Naive B cell (primary cell): ENCODE results near the gene NEXN. TPM values are rescaled to one million over a fixed set of nuclear protein-coding genes. Genes with fewer than 3 reads are reported as not detected.
"Not testable (repeated sequence)": the region's sequence is repeated elsewhere in the genome, so short reads cannot be mapped to it uniquely, and the experiment has no call there.

Source experiments
- ATAC-seq, 2 donors: fragments of 150-1000 bp; cut with Tn5 transposase; 2 replicates each; pipeline ENCODE4 v1.10.0; 2021; ENCODE audit warnings: low read depth in 2 of 2, mild to moderate bottlenecking in 2 of 2, moderate library complexity in 2 of 2
- DNase-seq: peaks from one replicate; pipeline ENCODE4 v3.0.0; 2022
- H3K27ac Mint-ChIP-seq, 6 donors: one replicate each; pipeline ENCODE4 v1.8.0; 2020 to 2022; ENCODE audit warnings: mild to moderate bottlenecking in 6 of 6, mixed read lengths in 6 of 6, moderate library complexity in 5 of 6, inconsistent platforms in 2 of 6
- H3K27me3 Mint-ChIP-seq, 3 donors: one replicate each; pipeline ENCODE4 v1.8.0; 2021 to 2022; ENCODE audit warnings: mixed read lengths in 3 of 3, mild to moderate bottlenecking in 1 of 3
- H3K36me3 Mint-ChIP-seq, 2 donors: one replicate each; pipeline ENCODE4 v1.8.0; 2020 to 2022; ENCODE audit warnings: mixed read lengths in 2 of 2, inconsistent platforms in 1 of 2, mild to moderate bottlenecking in 1 of 2
- H3K4me1 Mint-ChIP-seq, 3 donors: one replicate each; pipeline ENCODE4 v1.8.0; 2020 to 2022; ENCODE audit warnings: mixed read lengths in 3 of 3, inconsistent platforms in 1 of 3, mild to moderate bottlenecking in 1 of 3, moderate library complexity in 1 of 3
- H3K4me3 Mint-ChIP-seq, 8 donors: one replicate each; pipeline ENCODE4 v1.8.0; 2020 to 2022; ENCODE audit warnings: mild to moderate bottlenecking in 8 of 8, mixed read lengths in 8 of 8, moderate library complexity in 8 of 8, inconsistent platforms in 2 of 8
- H3K9me3 Mint-ChIP-seq, 7 donors: one replicate each; pipeline ENCODE4 v1.8.0; 2020 to 2022; ENCODE audit warnings: mixed read lengths in 7 of 7, mild to moderate bottlenecking in 5 of 7, inconsistent platforms in 2 of 7, moderate library complexity in 1 of 7
- polyA plus RNA-seq, 6 donors: library from polyadenylated mRNA; unstranded; fragments of 300-500 nt; fragmentation: Illumina TruSeq; gene quantifications; one replicate each; pipeline ENCODE4 v1.2.3, GENCODE V29; 2021; ENCODE audit warnings: low read depth in 6 of 6

The NEXN gene
- polyA plus RNA-seq, 6 donors from 2014 or later, result 1.3 to 3.7 (median 2.2) TPM

DNA sequence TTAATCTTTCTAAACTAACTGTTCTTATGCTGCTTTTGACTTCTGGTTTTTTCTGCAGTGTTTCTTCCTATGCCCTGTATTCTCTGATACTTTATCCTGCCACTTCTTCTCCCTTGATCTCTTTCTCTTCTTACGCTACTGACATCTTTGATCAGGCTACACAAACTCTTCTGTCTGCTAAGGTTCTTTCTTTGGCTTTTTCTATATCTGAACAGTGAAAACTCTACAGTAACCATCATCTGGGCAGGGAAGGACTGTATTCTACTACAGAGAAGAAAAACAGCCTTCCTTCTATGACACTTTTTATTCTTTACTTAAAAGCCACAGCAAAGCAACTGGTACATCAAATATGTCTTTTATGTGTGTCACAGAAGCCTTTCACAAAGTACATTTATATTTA, 7.4 kb upstream of the NEXN start:
- peak overlapping the region in 1 of 6 donors; percentile 3 for H3K27ac Mint-ChIP-seq
- DNase-seq, result no peak

GRCh38 chr1:77882411-77882810, 6.0 kb upstream of the NEXN start:
- no peak overlapping the region for H3K27ac Mint-ChIP-seq
- no peak for ATAC-seq

More for the DNA sequence above, 7.4 kb upstream of the NEXN start:
- Mint-ChIP-seq H3K9me3 (no peaks in the 10 kb centered on the region), H3K27me3 (peaks cover 0 to 4% (median under 1%) of the 10 kb centered on the region in 3 donors), H3K36me3 (peaks cover 0 to 13% of the 10 kb centered on the region in 2 donors), H3K4me3 (no peak overlapping the region), H3K4me1 (peaks cover 0 to 3% (median 0%) of the 10 kb centered on the region in 3 donors)
- no peak for ATAC-seq

GRCh38 chr1:77888781-77889642, 588 bp downstream of the NEXN start:
- H3K27me3 Mint-ChIP-seq, result peaks cover 18 to 26% (median 19%) of the 10 kb centered on the region in 3 donors
- H3K4me1 Mint-ChIP-seq, result peaks cover 11 to 20% (median 12%) of the 10 kb centered on the region in 3 donors
- H3K4me3 Mint-ChIP-seq, result peak overlapping the region; percentile 70 to 92 (median 87)
- peak; percentile 14 for DNase-seq
- H3K27ac Mint-ChIP-seq, result peak overlapping the region in 1 of 6 donors; percentile 34
- ATAC-seq, result peak; percentile 72 to 74
- H3K9me3 Mint-ChIP-seq, result peaks cover 0 to 3% (median 0%) of the 10 kb centered on the region in 7 donors
- H3K36me3 Mint-ChIP-seq, result peaks cover 0 to 19% of the 10 kb centered on the region in 2 donors

More at GRCh38 chr1:77882411-77882810, 6.0 kb upstream of the NEXN start:
- peaks cover 0 to 3% (median 0%) of the 10 kb centered on the region in 7 donors for H3K9me3 Mint-ChIP-seq
- H3K4me3 Mint-ChIP-seq, result no peak overlapping the region
- peaks cover 0 to 21% of the 10 kb centered on the region in 2 donors for H3K36me3 Mint-ChIP-seq
- peaks cover 9 to 11% (median 10%) of the 10 kb centered on the region in 3 donors for H3K27me3 Mint-ChIP-seq
- no peak for DNase-seq
- peaks cover 0 to 5% (median 3%) of the 10 kb centered on the region in 3 donors for H3K4me1 Mint-ChIP-seq

- Mint-ChIP-seq H3K36me3 (peaks cover 0 to 15% of the 10 kb centered on the region in 2 donors), H3K9me3 (peaks cover 0 to 3% (median 0%) of the 10 kb centered on the region in 7 donors), H3K27me3 (peaks cover 18 to 26% (median 19%) of the 10 kb centered on the region in 3 donors), H3K4me1 (peaks cover 9 to 20% (median 11%) of the 10 kb centered on the region in 3 donors), H3K4me3 (peak overlapping the region in 4 of 8 donors; percentile 70 to 91 (median 80)), H3K27ac (no peak overlapping the region)
- ATAC-seq, result no peak
- DNase-seq, result no peak
Measured at GRCh38 chr1:77889671-77890070, 1.2 kb downstream of the NEXN start.

GRCh38 chr1:77891200-77891599, 2.8 kb downstream of the NEXN start:
- Mint-ChIP-seq H3K27ac (no peak overlapping the region), H3K4me3 (no peak overlapping the region), H3K9me3 (peaks cover 0 to 3% (median 0%) of the 10 kb centered on the region in 7 donors), H3K27me3 (peaks cover 15 to 25% (median 16%) of the 10 kb centered on the region in 3 donors), H3K4me1 (peaks cover 9 to 20% (median 11%) of the 10 kb centered on the region in 3 donors), H3K36me3 (peaks cover 0 to 7% of the 10 kb centered on the region in 2 donors)
- ATAC-seq, result no peak
- no peak for DNase-seq

- DNase-seq (no peak), ATAC-seq (no peak)
- Mint-ChIP-seq H3K4me3 (no peak overlapping the region), H3K27ac (no peak overlapping the region), H3K9me3 (peaks cover 0 to 4% (median 0%) of the 10 kb centered on the region in 7 donors), H3K27me3 (peaks cover 0 to 4% (median 0%) of the 10 kb centered on the region in 3 donors), H3K4me1 (no peaks in the 10 kb centered on the region), H3K36me3 (no peaks in the 10 kb centered on the region)
Measured at GRCh38 chr1:77899647-77900320, 11.4 kb downstream of the NEXN start.

GRCh38 chr1:77900687-77901293, 12.4 kb downstream of the NEXN start:
- Mint-ChIP-seq H3K27ac (no peak overlapping the region), H3K27me3 (peaks cover 0 to 4% (median 0%) of the 10 kb centered on the region in 3 donors), H3K4me1 (no peaks in the 10 kb centered on the region), H3K36me3 (no peaks in the 10 kb centered on the region), H3K9me3 (peaks cover 0 to 4% (median 0%) of the 10 kb centered on the region in 7 donors), H3K4me3 (no peak overlapping the region)
- no peak for ATAC-seq
- peak; percentile 2 for DNase-seq

- Mint-ChIP-seq H3K4me3 (no peak overlapping the region), H3K36me3 (no peaks in the 10 kb centered on the region), H3K27me3 (no peaks in the 10 kb centered on the region), H3K9me3 (no peaks in the 10 kb centered on the region), H3K4me1 (no peaks in the 10 kb centered on the region), H3K27ac (no peak overlapping the region)
- ATAC-seq, result no peak
- DNase-seq, result no peak
Measured at GRCh38 chr1:77905603-77906002, 17.2 kb downstream of the NEXN start.

GRCh38 chr1:77906019-77906545, 17.7 kb downstream of the NEXN start:
- H3K9me3 Mint-ChIP-seq, result no peaks in the 10 kb centered on the region
- no peaks in the 10 kb centered on the region for H3K4me1 Mint-ChIP-seq
- no peaks in the 10 kb centered on the region for H3K36me3 Mint-ChIP-seq
- ATAC-seq (no peak), DNase-seq (no peak)
- no peaks in the 10 kb centered on the region for H3K27me3 Mint-ChIP-seq
- no peak overlapping the region for H3K27ac Mint-ChIP-seq
- H3K4me3 Mint-ChIP-seq, result no peak overlapping the region

DNA sequence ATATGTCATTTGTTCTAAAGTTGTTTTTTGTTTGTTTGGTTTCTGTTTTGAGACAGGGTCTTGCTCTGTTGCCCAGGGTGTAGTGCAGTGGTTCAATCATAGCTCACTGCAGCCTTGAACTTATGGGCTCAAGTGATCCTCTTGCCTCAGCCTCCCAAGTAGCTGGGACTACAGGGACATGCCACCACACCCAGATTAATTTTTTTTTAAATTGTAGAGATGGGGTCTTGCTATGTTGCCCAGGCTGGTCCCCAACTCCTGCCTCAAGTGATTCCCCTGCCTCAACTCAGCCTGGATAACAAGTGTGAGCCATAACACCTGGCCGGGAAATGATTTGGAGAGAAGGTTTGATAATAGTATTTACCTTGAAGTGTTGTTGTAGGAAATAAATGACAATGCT, 18.2 kb downstream of the NEXN start:
- ATAC-seq (no peak), DNase-seq (no peak)
- Mint-ChIP-seq H3K27me3 (no peaks in the 10 kb centered on the region), H3K36me3 (no peaks in the 10 kb centered on the region), H3K9me3 (no peaks in the 10 kb centered on the region), H3K27ac (no peak overlapping the region), H3K4me1 (no peaks in the 10 kb centered on the region), H3K4me3 (no peak overlapping the region)

DNA sequence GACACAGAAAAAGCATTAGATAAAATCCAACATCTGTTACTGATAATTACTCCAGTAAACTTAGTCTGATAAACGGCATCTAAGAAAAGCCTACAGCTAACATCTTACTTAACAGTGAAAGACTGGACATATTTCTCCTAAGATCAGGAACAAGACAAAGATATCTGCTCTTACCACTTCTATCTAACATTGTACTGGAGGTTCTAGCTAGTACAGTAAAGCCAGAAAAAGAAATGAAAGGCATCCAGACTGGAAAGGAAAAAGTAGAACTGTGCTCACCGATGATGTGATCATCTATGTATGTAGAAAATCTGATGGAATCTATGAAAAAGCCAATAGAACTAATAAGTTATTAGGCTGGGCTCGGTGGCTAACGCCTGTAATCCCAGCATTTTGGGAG, 21.7 kb downstream of the NEXN start:
- Mint-ChIP-seq H3K9me3 (no peaks in the 10 kb centered on the region), H3K27ac (no peak overlapping the region), H3K27me3 (no peaks in the 10 kb centered on the region), H3K4me3 (no peak overlapping the region), H3K4me1 (no peaks in the 10 kb centered on the region), H3K36me3 (no peaks in the 10 kb centered on the region)
- no peak for DNase-seq
- ATAC-seq, result no peak

GRCh38 chr1:77918918-77919317, 30.5 kb downstream of the NEXN start:
- ATAC-seq, H3K4me3 Mint-ChIP-seq, H3K9me3 Mint-ChIP-seq, H3K36me3 Mint-ChIP-seq, H3K4me1 Mint-ChIP-seq, DNase-seq, H3K27me3 Mint-ChIP-seq, H3K27ac Mint-ChIP-seq: not testable (repeated sequence)

GRCh38 chr1:77925518-77925917, 37.1 kb downstream of the NEXN start:
- peaks cover 0 to 10% (median 7%) of the 10 kb centered on the region in 3 donors for H3K4me1 Mint-ChIP-seq
- H3K9me3 Mint-ChIP-seq, result no peaks in the 10 kb centered on the region
- H3K27me3 Mint-ChIP-seq, result no peaks in the 10 kb centered on the region
- no peak overlapping the region for H3K27ac Mint-ChIP-seq
- no peak for ATAC-seq
- no peak overlapping the region for H3K4me3 Mint-ChIP-seq
- no peak for DNase-seq
- no peaks in the 10 kb centered on the region for H3K36me3 Mint-ChIP-seq
